ENCODE measurements around the gene CRIP3.

DNA sequence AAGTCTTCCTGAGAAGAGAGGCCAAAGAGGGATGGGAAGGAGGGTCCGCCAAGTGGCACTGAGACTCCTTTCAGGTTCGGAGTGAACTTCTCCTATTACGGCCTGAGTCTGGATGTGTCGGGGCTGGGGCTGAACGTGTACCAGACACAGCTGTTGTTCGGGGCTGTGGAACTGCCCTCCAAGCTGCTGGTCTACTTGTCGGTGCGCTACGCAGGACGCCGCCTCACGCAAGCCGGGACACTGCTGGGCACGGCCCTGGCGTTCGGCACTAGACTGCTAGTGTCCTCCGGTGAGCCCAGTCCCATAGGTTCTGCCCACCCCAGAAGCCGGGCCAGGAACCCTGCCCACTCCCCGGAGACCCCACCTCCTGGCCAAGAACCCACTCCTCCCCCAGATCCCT, 6.5 kb downstream of the CRIP3 start:
- TF ChIP-seq POLR2A (IDR thresholded peaks at IDR 0.05; ENCODE audit: low read length) (no peak), GATA1 (IDR thresholded peaks at IDR 0.05; ENCODE audit: low read depth, low read length) (no peak)
